Kidney tubule cell (primary cell): ENCODE results near the gene ATG3.
"Not testable (repeated sequence)": the region's sequence is repeated elsewhere in the genome, so short reads cannot be mapped to it uniquely, and the experiment has no call there.

Source experiments
- DNase-seq: peaks from one replicate; pipeline ENCODE4 v3.0.0-alpha.2; 2018; ENCODE audit warnings: low spot score

The ATG3 gene

GRCh38 chr3:112561734-112562529 is at the start of gene ATG3, which contains the start of gene SLC35A5:
Gene ATG3, minus strand, starts transcription at chr3:112561962. Its CDS starts 434 bp downstream, at chr3:112561528.
Gene SLC35A5, plus strand, starts transcription at chr3:112562045. Its CDS starts 1,359 bp downstream, at chr3:112563404.
- peak; percentile 98 for DNase-seq

GRCh38 chr3:112610121-112610520 is 48.4 kb upstream of the ATG3 start:
- DNase-seq = peak; percentile 26

GRCh38 chr3:112607863-112608262 is 46.1 kb upstream of the ATG3 start:
- DNase-seq = no peak

- DNase-seq = no peak
Measured at GRCh38 chr3:112606098-112606497, 44.3 kb upstream of the ATG3 start.

- peak; percentile 40 for DNase-seq
Measured at GRCh38 chr3:112605285-112605684, 43.5 kb upstream of the ATG3 start.

GRCh38 chr3:112604536-112604935 is 42.8 kb upstream of the ATG3 start:
- no peak for DNase-seq

- no peak for DNase-seq
Measured at GRCh38 chr3:112602217-112602838, 40.6 kb upstream of the ATG3 start.

GRCh38 chr3:112598731-112599130 is 37.0 kb upstream of the ATG3 start:
- no peak for DNase-seq

- no peak for DNase-seq
Measured at GRCh38 chr3:112597945-112598344, 36.2 kb upstream of the ATG3 start.

- DNase-seq = no peak
Measured at GRCh38 chr3:112594856-112595255, 33.1 kb upstream of the ATG3 start.

- DNase-seq = no peak
Measured at GRCh38 chr3:112593258-112593657, 31.5 kb upstream of the ATG3 start.

- DNase-seq = no peak
Measured at GRCh38 chr3:112587336-112587735, 25.6 kb upstream of the ATG3 start.

GRCh38 chr3:112585782-112586181 is 24.0 kb upstream of the ATG3 start:
- DNase-seq = no peak

GRCh38 chr3:112583105-112583504 is 21.3 kb upstream of the ATG3 start:
- no peak for DNase-seq

GRCh38 chr3:112582244-112582874 is 20.6 kb upstream of the ATG3 start:
- peak; percentile 63 for DNase-seq

GRCh38 chr3:112579697-112580096 is 17.9 kb upstream of the ATG3 start:
- DNase-seq = no peak

- DNase-seq = no peak
Measured at GRCh38 chr3:112579232-112579631, 17.5 kb upstream of the ATG3 start.

- DNase-seq = no peak
Measured at GRCh38 chr3:112572701-112573100, 10.9 kb upstream of the ATG3 start.

GRCh38 chr3:112569265-112569664 is 7.5 kb upstream of the ATG3 start:
- no peak for DNase-seq

GRCh38 chr3:112568642-112569041 is 6.9 kb upstream of the ATG3 start:
- peak; percentile 67 for DNase-seq

GRCh38 chr3:112564940-112565305 is 3.2 kb upstream of the ATG3 start:
- DNase-seq = no peak

- DNase-seq = not testable (repeated sequence)
Measured at GRCh38 chr3:112564247-112564939, 2.6 kb upstream of the ATG3 start.

- DNase-seq = no peak
Measured at GRCh38 chr3:112561484-112561733, 353 bp downstream of the ATG3 start.
